Fibroblast of villous mesenchyme (primary cell): ENCODE data around the gene ALDH1A1. TPM values are rescaled to one million over a fixed set of nuclear protein-coding genes. Genes with fewer than 3 reads are reported as not detected.

Experiments used
- DNase-seq: peaks from one replicate; pipeline ENCODE4 v3.0.0-alpha.2; 2010; ENCODE audit warnings: low read depth
- H3K4me3 ChIP-seq: 2 replicates; pipeline ENCODE4 v1.5.1; 2011; ENCODE audit warnings: low read depth, mild to moderate bottlenecking, low read length
- CTCF ChIP-seq: IDR thresholded peaks from 2 replicates; pipeline ENCODE4 v1.5.1; 2012; ENCODE audit warnings: low read depth, mild to moderate bottlenecking, low read length; ENCODE audit not compliant: insufficient read depth
- total RNA-seq: library from RNA; depleted of rRNA; stranded (reverse); fragments of >200 nt; gene quantifications from 2 replicates; pipeline ENCODE4 v1.2.3, GENCODE V29; 2012

ALDH1A1 gene
- total RNA-seq, 1 donor: 450 TPM

DNA sequence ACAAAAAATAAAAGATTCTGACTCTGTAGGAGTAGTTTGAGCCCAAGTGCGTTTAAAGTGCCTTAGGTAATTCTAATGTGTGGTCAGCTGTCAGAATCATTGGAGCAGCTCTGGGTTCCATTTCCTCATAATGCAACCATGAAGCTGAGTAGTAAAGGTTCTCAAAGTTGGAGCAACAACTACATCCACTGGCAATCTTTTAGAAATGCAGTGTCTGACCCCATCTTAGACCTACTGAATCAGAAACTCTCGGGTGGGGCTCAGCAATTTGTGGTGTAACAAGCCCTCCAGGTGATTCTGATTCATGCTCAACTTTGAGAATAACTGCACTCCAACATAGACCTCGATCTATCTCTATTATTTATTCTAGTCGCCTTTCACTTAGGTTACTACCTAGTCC lies 7.6 kb upstream of the ALDH1A1 start:
- no peak for DNase-seq
- TF ChIP-seq CTCF: no peak

DNA sequence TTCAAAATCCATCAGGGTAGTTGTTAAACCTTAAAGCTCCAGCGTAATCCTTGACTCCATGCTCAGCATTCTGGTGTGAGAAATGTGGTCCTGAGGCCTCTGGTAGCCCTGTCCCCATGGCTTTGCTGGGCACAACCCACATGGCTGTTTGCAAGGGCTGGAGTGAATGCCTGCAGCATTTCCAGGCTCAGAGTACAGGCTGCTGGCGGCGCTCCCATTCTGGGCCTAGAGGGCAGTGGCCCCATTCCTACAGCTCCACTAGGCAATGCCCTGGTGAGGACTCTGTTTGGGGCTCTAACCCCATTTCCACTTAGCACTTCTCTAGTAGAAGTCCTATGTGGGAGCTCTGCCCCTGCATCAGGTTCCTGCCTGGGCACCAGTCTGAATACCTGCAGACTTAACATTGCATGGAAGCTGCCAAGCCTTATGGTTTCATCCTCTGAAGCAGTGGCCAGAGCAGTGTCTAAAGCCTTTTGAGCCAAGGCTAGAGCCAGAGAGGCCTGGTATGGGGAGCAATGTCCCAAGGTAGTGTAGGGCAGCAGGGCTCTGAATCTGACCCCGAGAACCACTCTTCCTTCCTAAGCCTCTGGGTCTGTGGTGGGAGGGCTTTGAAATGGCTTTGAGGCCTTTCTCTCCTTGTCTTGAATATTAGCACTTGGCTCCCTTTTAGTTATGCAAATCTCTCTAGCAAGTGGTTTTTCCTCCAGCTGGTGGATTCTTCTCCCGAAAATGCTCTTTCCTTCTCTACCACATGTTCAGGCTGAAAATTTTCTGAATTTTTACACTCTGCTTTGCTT lies 5.8 kb upstream of the ALDH1A1 start:
- no peak for DNase-seq
- no peak overlapping the region for H3K4me3 ChIP-seq
- no peak for TF ChIP-seq CTCF

More for the DNA sequence above, 7.6 kb upstream of the ALDH1A1 start:
- H3K4me3 ChIP-seq: no peak overlapping the region

GRCh38 chr9:72955571-72955970 lies 2.7 kb upstream of the ALDH1A1 start:
- no peak for DNase-seq
- TF ChIP-seq CTCF: no peak

GRCh38 chr9:72955126-72955455 lies 2.2 kb upstream of the ALDH1A1 start:
- TF ChIP-seq CTCF: no peak
- no peak overlapping the region for H3K4me3 ChIP-seq
- DNase-seq: peak; percentile 41

More at GRCh38 chr9:72955571-72955970, 2.7 kb upstream of the ALDH1A1 start:
- H3K4me3 ChIP-seq: no peak overlapping the region

GRCh38 chr9:72954431-72955125 lies 1.7 kb upstream of the ALDH1A1 start:
- H3K4me3 ChIP-seq: no peak overlapping the region
- no peak for TF ChIP-seq CTCF
- DNase-seq: peak; percentile 81

- H3K4me3 ChIP-seq: peak overlapping the region; percentile 53
- DNase-seq: no peak
- TF ChIP-seq CTCF: no peak
Measured at GRCh38 chr9:72952381-72952690, 517 bp downstream of the ALDH1A1 start.
